ENCODE data around the gene ING4.

DNA sequence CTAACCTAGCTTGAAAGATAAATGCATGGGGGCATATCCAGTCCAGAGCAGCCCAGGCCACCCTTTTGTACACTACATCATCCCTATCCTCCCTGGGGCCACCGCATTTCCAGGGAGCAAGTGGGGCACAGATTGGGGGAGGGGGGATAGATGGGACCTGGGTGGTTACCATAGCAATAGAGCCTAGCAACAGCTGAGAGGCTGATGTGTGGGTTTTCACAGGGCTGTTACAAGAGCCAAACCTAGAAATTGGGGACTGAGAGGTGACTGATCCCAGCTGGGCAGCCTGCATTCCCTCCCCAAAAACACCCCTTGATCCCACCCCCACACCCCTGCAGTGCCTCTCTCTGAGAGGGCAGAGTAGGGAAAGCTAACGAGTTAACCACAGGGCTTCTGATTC lies 30.0 kb upstream of the ING4 start:
- TF ChIP-seq, protein P1, sequence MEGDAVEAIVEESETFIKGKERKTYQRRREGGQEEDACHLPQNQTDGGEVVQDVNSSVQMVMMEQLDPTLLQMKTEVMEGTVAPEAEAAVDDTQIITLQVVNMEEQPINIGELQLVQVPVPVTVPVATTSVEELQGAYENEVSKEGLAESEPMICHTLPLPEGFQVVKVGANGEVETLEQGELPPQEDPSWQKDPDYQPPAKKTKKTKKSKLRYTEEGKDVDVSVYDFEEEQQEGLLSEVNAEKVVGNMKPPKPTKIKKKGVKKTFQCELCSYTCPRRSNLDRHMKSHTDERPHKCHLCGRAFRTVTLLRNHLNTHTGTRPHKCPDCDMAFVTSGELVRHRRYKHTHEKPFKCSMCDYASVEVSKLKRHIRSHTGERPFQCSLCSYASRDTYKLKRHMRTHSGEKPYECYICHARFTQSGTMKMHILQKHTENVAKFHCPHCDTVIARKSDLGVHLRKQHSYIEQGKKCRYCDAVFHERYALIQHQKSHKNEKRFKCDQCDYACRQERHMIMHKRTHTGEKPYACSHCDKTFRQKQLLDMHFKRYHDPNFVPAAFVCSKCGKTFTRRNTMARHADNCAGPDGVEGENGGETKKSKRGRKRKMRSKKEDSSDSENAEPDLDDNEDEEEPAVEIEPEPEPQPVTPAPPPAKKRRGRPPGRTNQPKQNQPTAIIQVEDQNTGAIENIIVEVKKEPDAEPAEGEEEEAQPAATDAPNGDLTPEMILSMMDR (IDR thresholded peaks at IDR 0.05): no peak
- no peak for TF ChIP-seq ZFX (IDR thresholded peaks at IDR 0.05; ENCODE audit: borderline replicate concordance)

Data from 22Rv1 (cell line).